ENCODE results near the gene CPT1C.

- TF ChIP-seq CTCF (optimal IDR thresholded peaks at IDR 0.05 in 1 of 3, IDR thresholded peaks at IDR 0.05 in 1 of 3, conservative IDR thresholded peaks at IDR 0.05 in 1 of 3; ENCODE audit: extremely low read depth in 1 of 3, insufficient read depth in 2 of 3, low read length in 3 of 3), result no peak
- TF ChIP-seq EZH2 (IDR thresholded peaks at IDR 0.05; ENCODE audit: low read length), result no peak
Observed at GRCh38 chr19:49658139-49658517, 32.8 kb upstream of the CPT1C start.

All from keratinocyte (primary cell).